Activated CD4-positive, alpha-beta T cell treated with anti-CD3 and anti-CD28 coated beads, Interleukin-2, Interleukin-4, amounts not matched to agents 100 ng/mL and 50 ng/mL, durations not matched to agents 16 hours and 8 hours (primary cell): ENCODE data around the gene RC3H1.
A peak's percentile ranks its signal among the peaks of the same experiment; 100 is the strongest.
"Not testable (repeated sequence)": the region's sequence is repeated elsewhere in the genome, so short reads cannot be mapped to it uniquely, and the experiment has no call there.

Experiments
- DNase-seq: peaks from one replicate; pipeline ENCODE4 v3.0.0-alpha.2; 2020; ENCODE audit warnings: low spot score

Gene RC3H1

GRCh38 chr1:173954179-173954578, 68.0 kb downstream of the RC3H1 start:
- DNase-seq, result peak; percentile 17

DNA sequence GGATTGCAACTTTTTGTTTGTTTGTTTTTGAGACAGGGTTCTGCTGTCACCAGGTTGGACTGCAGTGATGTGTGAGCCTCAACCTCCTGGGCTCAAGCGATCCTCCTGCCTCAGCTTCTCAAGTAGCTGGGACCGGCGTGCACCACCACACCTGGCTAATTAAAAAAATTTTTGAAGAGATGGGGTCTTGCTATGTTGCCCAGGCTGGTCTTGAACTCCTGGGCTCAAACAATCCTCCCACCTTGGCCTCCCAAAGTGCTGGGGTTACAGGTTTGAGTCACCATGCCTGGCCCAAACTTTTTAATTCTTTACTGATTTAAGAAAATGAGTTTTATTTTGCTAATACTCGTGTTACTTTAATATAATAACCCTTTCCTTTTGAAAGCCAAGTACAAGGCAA, 73.6 kb downstream of the RC3H1 start:
- DNase-seq, result no peak

DNA sequence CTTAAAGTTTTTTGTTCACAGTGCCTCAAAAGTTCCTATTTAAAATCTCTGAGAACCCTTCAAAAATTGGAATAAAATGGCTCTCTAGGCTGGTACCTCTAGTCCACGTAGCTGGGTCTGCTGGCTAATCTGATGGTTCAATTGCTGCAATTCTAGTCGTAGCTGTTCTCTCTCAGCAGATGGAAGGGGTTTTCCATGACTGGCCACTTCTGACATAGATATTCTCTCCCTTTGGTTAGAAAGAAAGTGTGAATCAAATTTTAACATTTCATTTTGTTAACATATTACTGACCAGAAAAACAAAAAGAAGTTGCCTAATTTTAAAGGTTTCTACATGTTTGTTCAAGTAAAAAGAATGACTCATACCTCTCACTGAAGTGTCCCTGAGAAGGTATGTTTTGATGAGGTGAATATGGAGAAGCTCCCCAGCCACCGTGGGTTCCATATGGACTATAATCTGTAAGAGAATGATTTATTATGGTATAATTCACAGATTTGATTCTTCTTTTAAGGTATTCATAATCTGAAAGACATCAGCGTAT, 75.7 kb downstream of the RC3H1 start:
- no peak for DNase-seq

GRCh38 chr1:173937062-173937461, 85.1 kb downstream of the RC3H1 start:
- peak; percentile 18 for DNase-seq

DNA sequence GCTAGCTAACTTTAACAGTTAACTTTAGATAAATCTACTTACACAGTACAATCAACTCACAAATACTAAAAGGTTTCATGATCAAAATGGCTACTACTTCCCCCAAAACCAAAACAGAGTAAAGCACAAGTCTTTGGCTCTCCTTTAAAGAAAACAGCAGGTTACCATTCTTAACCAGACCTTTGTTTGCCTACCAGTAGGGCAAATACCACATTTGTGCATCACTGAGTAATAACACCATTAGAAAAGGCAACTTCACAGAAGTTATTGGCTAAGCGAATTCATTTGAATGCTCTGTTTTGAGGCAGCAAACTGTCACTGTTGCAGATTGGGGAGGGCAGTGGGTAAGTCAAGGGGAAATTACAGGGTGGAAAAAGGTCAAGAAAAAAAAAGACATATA, 87.7 kb downstream of the RC3H1 start:
- no peak for DNase-seq

DNA sequence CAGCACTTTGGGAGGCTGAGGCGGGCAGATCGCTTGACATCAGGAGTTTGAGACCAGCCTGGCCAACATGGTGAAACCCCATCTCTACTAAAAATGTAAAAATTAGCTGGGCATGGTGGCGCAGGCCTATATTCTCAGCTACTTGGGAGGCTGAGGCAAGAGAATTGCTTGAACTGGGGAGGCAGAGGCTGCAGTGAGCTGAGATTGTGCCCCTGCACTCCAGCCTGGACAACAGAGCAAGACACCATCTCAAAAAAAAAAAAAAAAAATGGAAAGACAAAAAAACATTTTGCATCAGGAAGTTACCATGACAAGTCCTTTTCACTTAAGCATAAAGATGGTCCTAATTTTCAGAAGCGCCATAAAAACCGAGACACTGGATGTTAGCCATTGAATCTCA, 91.6 kb downstream of the RC3H1 start:
- DNase-seq, result not testable (repeated sequence)

DNA sequence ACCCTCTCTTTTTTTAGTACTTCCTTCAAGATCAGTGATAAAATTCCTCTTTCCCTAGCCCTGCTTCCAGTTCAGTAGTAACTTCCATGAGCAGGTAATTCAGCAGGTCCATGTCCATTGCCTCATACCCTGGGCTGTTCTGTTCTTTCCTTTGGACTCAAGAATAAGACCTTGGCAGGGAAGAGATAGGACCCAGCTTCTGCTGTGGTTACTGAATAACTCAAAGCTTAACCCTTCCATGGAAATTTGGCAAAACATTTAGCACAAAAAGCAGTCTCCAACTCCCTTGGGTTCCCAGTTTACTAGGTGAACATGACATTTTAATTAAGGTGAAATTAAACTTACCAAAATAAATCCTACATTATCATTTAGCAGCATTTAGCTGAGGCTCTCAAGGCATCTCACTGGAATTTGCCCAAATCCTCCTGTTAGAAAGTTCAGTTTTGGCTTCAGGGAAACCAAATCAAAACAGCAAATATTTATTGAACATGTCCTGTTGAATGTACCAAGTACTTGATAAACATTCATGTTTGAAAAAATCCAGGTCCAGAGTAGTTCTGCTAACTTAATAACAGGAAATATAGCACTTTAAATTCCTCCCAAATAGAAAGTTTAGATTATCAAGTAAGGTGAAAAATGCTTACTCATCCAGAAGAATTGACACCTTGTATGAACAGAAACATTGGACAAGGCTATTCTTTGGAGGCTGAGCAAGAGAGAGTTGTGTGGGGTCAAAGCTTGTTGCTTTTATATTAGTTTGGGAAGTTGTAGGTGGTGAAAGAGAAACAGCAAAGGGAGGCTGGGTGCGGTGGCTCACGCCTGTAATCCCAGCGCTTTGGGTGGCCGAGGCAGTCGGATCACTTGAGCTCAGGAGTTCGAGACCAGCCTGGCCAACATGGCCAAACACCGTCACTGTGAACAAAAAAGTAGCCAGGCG, 96.6 kb downstream of the RC3H1 start:
- DNase-seq, result no peak

GRCh38 chr1:173920861-173921260, 101.3 kb downstream of the RC3H1 start:
- DNase-seq, result no peak

DNA sequence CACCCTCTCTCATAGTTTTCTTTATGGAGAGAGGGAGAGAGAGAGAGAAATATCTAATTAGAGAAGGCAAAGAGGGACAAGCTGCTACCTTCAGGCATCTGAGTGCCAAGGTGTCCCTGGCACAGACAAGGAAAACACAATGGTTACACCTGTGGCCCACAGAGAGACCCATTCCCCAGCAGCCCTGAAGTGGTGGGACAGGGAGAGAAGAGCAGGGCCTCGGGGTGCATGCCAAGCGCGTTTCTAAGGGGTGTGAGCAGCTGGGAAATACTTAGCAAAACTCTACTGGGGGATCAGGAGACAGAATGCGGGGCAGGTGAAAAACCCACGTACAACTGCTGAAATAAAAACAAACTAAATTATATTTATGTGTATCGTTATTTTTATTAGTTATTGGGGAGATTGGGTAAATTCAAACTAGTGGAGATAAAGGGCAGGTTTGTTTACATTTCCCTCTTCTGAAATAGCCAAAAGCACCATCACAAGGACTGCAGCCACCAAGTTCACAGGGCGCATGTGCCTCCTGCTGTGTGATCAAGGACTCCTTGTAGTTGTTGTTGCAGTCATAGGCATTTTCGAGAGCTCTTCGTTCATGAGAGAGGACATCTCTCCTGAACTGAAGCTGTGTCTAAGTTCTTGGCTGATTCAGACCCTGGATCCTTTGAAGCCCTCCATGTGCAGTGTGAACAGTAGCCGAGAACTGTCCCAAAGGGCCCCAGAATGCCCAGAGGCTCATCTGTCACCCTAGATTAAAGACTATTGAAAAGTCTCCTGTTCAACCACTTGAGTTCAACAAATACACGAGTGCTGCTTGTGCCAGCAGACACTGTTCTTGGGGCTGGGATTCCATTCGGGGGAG, 104.3 kb downstream of the RC3H1 start:
- DNase-seq, result no peak

GRCh38 chr1:173917149-173917548, 105.0 kb downstream of the RC3H1 start, which contains the start of gene SERPINC1:
SERPINC1 (minus strand) TSS chr1:173917327; CDS start chr1:173917259, 68 bp downstream.
- no peak for DNase-seq

DNA sequence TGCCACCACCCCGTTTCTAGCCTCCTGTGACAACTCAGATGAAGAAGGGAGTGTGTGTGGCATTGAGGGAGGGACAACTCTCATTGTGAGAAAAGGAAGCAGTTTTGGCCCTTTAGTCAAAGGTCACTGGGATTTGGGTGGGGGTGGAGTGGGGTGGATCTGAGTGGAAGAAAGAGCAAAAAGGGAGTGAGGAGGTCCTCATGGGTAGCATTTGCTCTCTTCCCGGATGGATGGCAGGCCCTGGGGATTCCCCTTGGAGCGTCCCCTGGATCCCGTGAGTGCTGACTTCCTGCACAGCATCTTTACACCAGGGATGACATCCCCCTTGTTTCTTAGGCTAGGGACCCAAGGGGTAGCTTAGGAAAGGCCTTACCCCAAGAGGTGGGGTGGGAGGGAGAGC, 105.5 kb downstream of the RC3H1 start:
- DNase-seq, result no peak

DNA sequence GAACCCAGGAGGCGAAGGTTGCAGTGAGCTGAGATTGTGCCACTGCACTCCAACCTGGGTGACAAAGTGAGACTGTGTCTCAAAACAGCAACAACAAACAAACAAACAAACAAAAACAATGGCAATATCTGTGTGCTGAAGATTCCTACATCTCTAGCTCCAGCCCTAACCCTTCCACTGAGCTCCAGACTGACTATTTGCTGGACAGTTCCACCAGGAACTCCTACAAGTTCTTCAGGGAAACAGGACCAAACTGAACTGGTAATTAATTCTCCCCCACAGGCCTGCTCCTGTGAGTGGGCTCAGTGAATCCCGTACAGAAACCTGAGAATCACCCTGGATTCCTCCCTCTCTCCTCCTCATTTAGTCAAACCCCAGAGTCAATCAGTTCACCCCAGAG, 106.6 kb downstream of the RC3H1 start:
- no peak for DNase-seq

- DNase-seq, result peak; percentile 30
These were observed 107.7 kb downstream of the RC3H1 start for GRCh38 chr1:173914366-173914871.

GRCh38 chr1:173913111-173913510, 109.0 kb downstream of the RC3H1 start:
- no peak for DNase-seq

- no peak for DNase-seq
These were observed 118.2 kb downstream of the RC3H1 start for GRCh38 chr1:173903827-173904531.

- DNase-seq, result no peak
These were observed 121.2 kb downstream of the RC3H1 start for GRCh38 chr1:173900992-173901391.

DNA sequence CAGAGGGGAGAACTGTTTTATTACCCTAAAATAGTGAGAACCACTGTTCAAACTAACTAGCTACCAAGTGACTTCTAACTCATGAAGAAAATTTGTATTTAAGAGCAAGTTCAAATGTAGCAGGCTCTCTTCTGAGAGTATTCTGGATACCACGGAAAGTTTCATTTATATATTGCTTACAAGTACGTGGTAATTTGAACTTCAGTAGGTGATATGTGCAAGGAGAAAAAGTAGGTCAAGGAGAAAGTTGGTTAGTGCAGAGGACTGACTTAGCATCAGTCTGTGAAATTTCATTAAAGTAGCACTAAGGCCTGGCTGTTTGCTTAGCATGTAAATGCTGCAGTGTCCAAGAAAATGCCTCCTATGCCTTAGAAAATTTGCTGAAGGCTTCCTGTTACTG, 121.7 kb downstream of the RC3H1 start:
- no peak for DNase-seq

- no peak for DNase-seq
These were observed 128.0 kb downstream of the RC3H1 start for GRCh38 chr1:173894189-173894588.

- no peak for DNase-seq
These were observed 128.5 kb downstream of the RC3H1 start for GRCh38 chr1:173893611-173894010.

DNA sequence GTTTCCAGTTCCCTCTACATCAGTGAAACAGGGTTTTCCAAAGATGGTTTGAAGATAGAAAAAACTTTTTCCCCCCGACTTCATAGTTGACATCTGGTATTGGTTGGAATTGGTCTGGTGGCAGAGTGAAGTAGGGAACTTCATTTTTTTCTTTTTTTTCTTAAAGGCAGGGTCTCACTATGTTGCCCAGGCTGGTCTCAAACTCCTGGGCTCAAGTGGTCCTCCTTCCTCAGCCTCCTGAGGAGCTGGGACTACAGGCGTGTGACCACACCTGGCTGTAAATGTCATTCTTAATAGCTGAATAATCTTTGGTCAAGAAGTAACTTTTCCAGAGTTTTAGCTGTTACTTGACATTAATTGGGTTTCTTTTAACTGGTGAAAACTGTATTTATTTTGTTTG, 132.3 kb downstream of the RC3H1 start:
- DNase-seq, result no peak

DNA sequence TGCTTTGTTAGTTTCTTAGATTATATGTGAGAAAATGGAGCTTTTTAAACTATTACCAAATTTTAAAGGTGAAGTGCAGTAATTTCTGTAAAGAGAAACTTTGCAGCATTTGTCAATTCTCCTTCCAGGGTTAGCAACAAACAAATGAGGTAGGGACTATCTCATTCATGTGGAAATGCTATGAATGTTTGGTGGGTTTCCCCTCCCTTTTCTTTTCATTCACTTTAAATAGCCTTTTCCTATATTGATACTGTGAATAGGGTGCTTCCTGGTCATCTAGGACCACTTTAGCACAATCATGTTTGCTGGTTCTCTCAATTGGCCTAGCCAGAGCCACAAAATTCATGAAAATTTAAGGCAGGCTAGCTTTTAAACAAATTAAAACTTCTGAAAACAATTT, 133.4 kb downstream of the RC3H1 start:
- no peak for DNase-seq

DNA sequence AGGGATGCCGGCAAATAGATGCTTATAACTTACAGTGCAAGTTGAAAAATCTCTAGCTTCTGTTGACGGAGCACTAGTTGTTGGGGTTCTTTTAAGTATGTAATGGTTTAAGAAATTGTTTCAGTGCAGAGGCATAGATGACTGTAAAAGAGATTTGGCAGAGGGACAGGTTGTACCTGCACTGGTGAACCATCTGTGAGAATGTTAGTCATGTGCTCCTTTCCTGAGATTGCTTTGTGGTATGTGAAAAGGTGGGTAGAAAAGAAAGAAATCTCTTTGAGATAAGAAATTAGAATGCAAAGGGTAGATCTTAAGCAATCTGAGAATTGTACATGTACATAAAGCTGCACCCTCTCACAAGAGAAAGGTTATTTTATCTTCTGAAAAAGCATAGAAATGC, 134.5 kb downstream of the RC3H1 start:
- no peak for DNase-seq
